ENCODE data around the gene FOCAD. TPM values are rescaled to one million over a fixed set of nuclear protein-coding genes. Genes with fewer than 3 reads are reported as not detected.

FOCAD gene
- total and polyA plus RNA-seq, 7 donors = 7.4 to 51.5 (median 25.5) TPM

DNA sequence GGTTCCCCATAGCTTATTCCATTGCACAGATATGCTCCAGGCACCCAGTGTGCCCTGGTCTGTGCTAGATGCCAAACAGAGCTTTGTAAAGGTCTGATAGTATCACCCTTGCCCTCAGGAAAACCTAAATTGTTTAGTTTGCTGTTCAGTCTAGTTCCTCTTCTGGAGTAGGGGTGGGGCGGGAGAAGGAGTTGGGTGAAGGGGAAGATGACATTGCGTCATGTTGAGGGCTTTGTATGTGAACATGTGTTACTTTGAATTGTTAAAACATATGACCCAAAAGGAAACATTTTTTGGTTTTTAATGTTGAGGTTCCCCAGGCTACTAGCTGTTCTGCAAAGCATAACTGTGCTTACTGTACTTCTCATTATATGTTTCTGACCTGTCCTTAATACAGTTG lies 306.8 kb downstream of the FOCAD start:
- Histone ChIP-seq H3K27ac (no peak overlapping the region), H3K27me3 (no peaks in the 10 kb centered on the region), H3K4me3 (no peak overlapping the region), H3K9me3 (no peaks in the 10 kb centered on the region), H3K4me1 (peaks cover 0 to 14% (median 4%) of the 10 kb centered on the region in 4 donors), H3K36me3 (peaks cover 0 to 8% (median 6%) of the 10 kb centered on the region in 4 donors)
- intact Hi-C loops (cut with DNase I) = no loop called here
- peak in 1 of 4 donors; percentile 27 for TF ChIP-seq POLR2AphosphoS5 (IDR thresholded peaks at IDR 0.05)
- no peak for TF ChIP-seq CTCF (IDR thresholded peaks at IDR 0.05)
- peak; percentile 65 for DNase-seq
- WGBS, 2 donors = 77 to 92% methylated on average over 2 of the region's 2 CpGs

GRCh38 chr9:20994486-20994885 lies 310.4 kb downstream of the FOCAD start:
- intact Hi-C loops (cut with DNase I) = no loop called here
- H3K27me3 ChIP-seq = no peaks in the 10 kb centered on the region
- no peak for TF ChIP-seq POLR2A (IDR thresholded peaks at IDR 0.05)
- TF ChIP-seq POLR2AphosphoS5 (IDR thresholded peaks at IDR 0.05) = no peak
- TF ChIP-seq CTCF (IDR thresholded peaks at IDR 0.05) = no peak
- TF ChIP-seq EP300 (IDR thresholded peaks at IDR 0.05) = no peak
- WGBS, 2 donors = 87 to 89% methylated on average over 3 of the region's 3 CpGs
- no peaks in the 10 kb centered on the region for H3K9me3 ChIP-seq
- peaks cover 0 to 33% (median 15%) of the 10 kb centered on the region in 4 donors for H3K4me1 ChIP-seq
- DNase-seq = no peak
- peaks cover 0 to 8% (median 6%) of the 10 kb centered on the region in 4 donors for H3K36me3 ChIP-seq
- no peak overlapping the region for H3K27ac ChIP-seq
- no peak overlapping the region for H3K4me3 ChIP-seq

- Histone ChIP-seq H3K9me3 (no peaks in the 10 kb centered on the region), H3K27ac (no peak overlapping the region), H3K4me3 (no peak overlapping the region), H3K36me3 (peaks cover 0 to 2% (median under 1%) of the 10 kb centered on the region in 4 donors), H3K27me3 (no peaks in the 10 kb centered on the region), H3K4me1 (peaks cover 0 to 28% (median 15%) of the 10 kb centered on the region in 4 donors)
- TF ChIP-seq POLR2AphosphoS5 (IDR thresholded peaks at IDR 0.05) (no peak), POLR2A (IDR thresholded peaks at IDR 0.05) (no peak), EP300 (IDR thresholded peaks at IDR 0.05) (no peak), CTCF (IDR thresholded peaks at IDR 0.05) (no peak)
- 76 to 93% methylated on average over 2 of the region's 2 CpGs for WGBS, 2 donors
- intact Hi-C loops (cut with DNase I) = no loop called here
- no peak for DNase-seq
Measured at GRCh38 chr9:20995616-20996015, 311.6 kb downstream of the FOCAD start.

DNA sequence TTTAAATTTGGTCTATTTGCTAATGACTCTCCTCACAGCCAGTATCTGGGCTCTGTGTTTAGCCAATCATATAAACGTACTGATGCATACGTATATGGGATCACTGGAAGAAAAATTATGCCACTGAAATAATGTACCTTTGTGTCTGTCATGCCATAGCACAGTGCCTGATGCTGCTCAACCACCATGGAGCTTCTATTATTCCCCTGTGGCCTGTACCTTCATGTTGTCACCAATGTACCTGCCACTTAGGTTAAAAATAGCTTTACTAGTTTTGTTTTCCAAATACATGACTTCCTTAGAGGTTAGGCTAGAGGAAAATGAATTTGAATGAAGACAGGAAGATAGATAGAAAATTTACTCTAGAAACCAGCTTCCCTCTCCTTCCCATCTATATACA lies 312.8 kb downstream of the FOCAD start:
- DNase-seq = no peak
- no peak overlapping the region for H3K27ac ChIP-seq
- peaks cover 0 to 28% (median 15%) of the 10 kb centered on the region in 4 donors for H3K4me1 ChIP-seq
- H3K36me3 ChIP-seq = no peaks in the 10 kb centered on the region
- no peak for TF ChIP-seq CTCF (IDR thresholded peaks at IDR 0.05)
- TF ChIP-seq EP300 (IDR thresholded peaks at IDR 0.05) = no peak
- no peak for TF ChIP-seq POLR2AphosphoS5 (IDR thresholded peaks at IDR 0.05)
- TF ChIP-seq POLR2A (IDR thresholded peaks at IDR 0.05) = no peak
- H3K27me3 ChIP-seq = no peaks in the 10 kb centered on the region
- intact Hi-C loops (cut with DNase I) = no loop called here
- 81 to 95% methylated on average over 2 of the region's 2 CpGs for WGBS, 2 donors
- no peak overlapping the region for H3K4me3 ChIP-seq
- no peaks in the 10 kb centered on the region for H3K9me3 ChIP-seq

DNA sequence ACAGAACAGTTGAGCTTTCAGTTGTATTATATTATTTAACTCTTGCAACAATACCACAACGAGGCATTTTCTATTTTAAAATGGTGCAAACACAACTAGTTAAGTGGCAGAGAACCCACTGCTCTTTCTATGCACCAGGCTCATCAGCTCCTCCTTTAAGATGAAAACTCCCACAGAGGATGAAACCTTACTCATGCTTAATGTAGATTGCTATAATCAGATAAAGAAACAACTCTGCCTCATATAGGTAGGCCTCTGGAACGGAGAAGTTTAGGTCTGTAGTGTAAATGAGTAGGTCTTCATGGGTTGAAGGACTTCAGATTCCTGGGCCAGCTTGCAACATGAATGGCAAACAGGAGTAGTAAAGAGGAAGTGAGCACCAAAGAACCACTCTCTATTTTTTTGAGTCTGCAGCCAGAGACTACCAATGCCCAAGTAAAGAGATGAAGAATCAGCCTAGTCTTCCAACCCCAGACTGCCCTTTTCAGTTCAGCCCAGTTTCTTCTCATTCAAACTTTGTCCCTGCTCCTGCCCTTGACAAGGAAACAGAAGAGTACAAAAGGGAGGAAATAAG lies 313.5 kb downstream of the FOCAD start:
- DNase-seq = no peak
- WGBS, 2 donors = 61 to 85% methylated on average over 2 of the region's 2 CpGs
- TF ChIP-seq POLR2AphosphoS5 (IDR thresholded peaks at IDR 0.05) (no peak), EP300 (IDR thresholded peaks at IDR 0.05) (no peak), CTCF (IDR thresholded peaks at IDR 0.05) (no peak), POLR2A (IDR thresholded peaks at IDR 0.05) (no peak)
- Histone ChIP-seq H3K4me3 (no peak overlapping the region), H3K9me3 (no peaks in the 10 kb centered on the region), H3K27me3 (no peaks in the 10 kb centered on the region), H3K36me3 (no peaks in the 10 kb centered on the region), H3K27ac (peak overlapping the region; percentile 8 to 65 (median 47)), H3K4me1 (peaks cover 0 to 28% (median 15%) of the 10 kb centered on the region in 4 donors)
- intact Hi-C loops (cut with DNase I) = no loop called here
